Neural crest cell (in vitro differentiated cells): Measurements from ENCODE around the gene LETM1. TPM values are rescaled to one million over a fixed set of nuclear protein-coding genes. Genes with fewer than 3 reads are reported as not detected.

Source experiments
- DNase-seq: peaks from one replicate; pipeline ENCODE4 v3.0.0; 2021; ENCODE audit warnings: low read depth, mixed read lengths, low spot score
- H3K27ac Mint-ChIP-seq: one replicate; pipeline ENCODE4 v1.8.0; 2021; ENCODE audit warnings: mild to moderate bottlenecking, mixed read lengths; ENCODE audit not compliant: unreplicated experiment
- H3K27me3 Mint-ChIP-seq: 2 replicates; pipeline ENCODE4 v1.8.0; 2021; ENCODE audit warnings: low read depth, mild to moderate bottlenecking, mixed read lengths
- H3K36me3 Mint-ChIP-seq: 2 replicates; pipeline ENCODE4 v1.8.0; 2021; ENCODE audit warnings: low read depth, mild to moderate bottlenecking, mixed read lengths
- H3K4me1 Mint-ChIP-seq: 2 replicates; pipeline ENCODE4 v1.8.0; 2021; ENCODE audit warnings: mixed read lengths
- H3K4me3 Mint-ChIP-seq: one replicate; pipeline ENCODE4 v1.8.0; 2021; ENCODE audit warnings: mild to moderate bottlenecking, mixed read lengths
- H3K9me3 Mint-ChIP-seq: 2 replicates; pipeline ENCODE4 v1.8.0; 2021; ENCODE audit warnings: mixed read lengths
- total RNA-seq: library from RNA; stranded (reverse); gene quantifications from 2 replicates; pipeline ENCODE4 v1.2.1, GENCODE V29; 2021
- TF ChIP-seq, protein P1 (sequence below): fragments of 200-600 bp; sonication (generic); conservative IDR thresholded peaks from 2 replicates; pipeline ENCODE4 v1.5.0; 2021; ENCODE audit warnings: antibody characterized with exemption, mild to moderate bottlenecking

The LETM1 gene
- total RNA-seq, 1 donor from 2014 or later = 60.6 TPM

GRCh38 chr4:1770245-1770644, 85.7 kb downstream of the LETM1 start:
- Mint-ChIP-seq H3K27me3 (peaks cover 8% of the 10 kb centered on the region), H3K4me1 (peaks cover 7% of the 10 kb centered on the region), H3K9me3 (no peaks in the 10 kb centered on the region), H3K4me3 (no peak overlapping the region), H3K36me3 (no peaks in the 10 kb centered on the region), H3K27ac (no peak overlapping the region)
- TF ChIP-seq, protein P1, sequence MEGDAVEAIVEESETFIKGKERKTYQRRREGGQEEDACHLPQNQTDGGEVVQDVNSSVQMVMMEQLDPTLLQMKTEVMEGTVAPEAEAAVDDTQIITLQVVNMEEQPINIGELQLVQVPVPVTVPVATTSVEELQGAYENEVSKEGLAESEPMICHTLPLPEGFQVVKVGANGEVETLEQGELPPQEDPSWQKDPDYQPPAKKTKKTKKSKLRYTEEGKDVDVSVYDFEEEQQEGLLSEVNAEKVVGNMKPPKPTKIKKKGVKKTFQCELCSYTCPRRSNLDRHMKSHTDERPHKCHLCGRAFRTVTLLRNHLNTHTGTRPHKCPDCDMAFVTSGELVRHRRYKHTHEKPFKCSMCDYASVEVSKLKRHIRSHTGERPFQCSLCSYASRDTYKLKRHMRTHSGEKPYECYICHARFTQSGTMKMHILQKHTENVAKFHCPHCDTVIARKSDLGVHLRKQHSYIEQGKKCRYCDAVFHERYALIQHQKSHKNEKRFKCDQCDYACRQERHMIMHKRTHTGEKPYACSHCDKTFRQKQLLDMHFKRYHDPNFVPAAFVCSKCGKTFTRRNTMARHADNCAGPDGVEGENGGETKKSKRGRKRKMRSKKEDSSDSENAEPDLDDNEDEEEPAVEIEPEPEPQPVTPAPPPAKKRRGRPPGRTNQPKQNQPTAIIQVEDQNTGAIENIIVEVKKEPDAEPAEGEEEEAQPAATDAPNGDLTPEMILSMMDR = no peak
- DNase-seq = no peak

- H3K27me3 Mint-ChIP-seq = peaks cover 8% of the 10 kb centered on the region
- H3K36me3 Mint-ChIP-seq = no peaks in the 10 kb centered on the region
- no peak overlapping the region for H3K27ac Mint-ChIP-seq
- no peaks in the 10 kb centered on the region for H3K9me3 Mint-ChIP-seq
- H3K4me3 Mint-ChIP-seq = no peak overlapping the region
- H3K4me1 Mint-ChIP-seq = peaks cover 7% of the 10 kb centered on the region
- TF ChIP-seq, protein P1 = no peak
- DNase-seq = no peak
These were observed 86.3 kb downstream of the LETM1 start for GRCh38 chr4:1769692-1770091.

DNA sequence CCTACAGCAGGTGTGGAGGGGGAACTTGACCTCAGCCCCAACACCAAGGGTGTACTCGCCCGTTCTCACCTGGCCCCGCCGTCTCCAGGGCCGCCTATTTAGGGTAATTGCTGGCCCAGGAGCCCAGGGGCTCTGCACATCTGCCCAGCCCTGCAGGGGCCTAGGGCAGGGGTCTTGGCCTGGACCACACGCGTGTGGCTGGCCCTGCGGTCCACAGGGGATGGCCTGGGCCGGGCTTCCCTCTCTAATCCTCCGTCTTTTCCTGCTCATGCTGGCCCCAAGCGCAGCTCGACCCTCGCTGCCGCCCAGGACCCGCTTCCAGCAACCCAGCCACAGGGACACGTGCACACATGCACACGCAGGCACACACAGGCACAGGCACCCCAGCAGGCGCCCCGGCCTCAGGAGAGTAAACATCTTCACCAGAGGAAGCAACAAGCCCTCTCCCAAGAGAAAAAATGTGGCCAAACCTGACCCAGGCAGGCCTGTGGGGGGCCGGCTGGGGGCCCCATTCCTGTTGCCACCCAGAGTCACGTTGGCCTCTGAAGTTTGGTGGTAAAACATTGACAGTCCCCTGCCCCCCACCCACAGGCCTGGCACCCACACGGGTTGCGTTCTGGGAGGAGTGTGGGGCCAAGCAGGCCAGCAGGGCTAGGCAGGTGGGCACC, 87.5 kb downstream of the LETM1 start:
- Mint-ChIP-seq H3K4me1 (peaks cover 7% of the 10 kb centered on the region), H3K9me3 (no peaks in the 10 kb centered on the region), H3K27me3 (peaks cover 8% of the 10 kb centered on the region), H3K4me3 (peak overlapping the region; percentile 49), H3K36me3 (no peaks in the 10 kb centered on the region), H3K27ac (no peak overlapping the region)
- TF ChIP-seq, protein P1 = no peak
- no peak for DNase-seq

DNA sequence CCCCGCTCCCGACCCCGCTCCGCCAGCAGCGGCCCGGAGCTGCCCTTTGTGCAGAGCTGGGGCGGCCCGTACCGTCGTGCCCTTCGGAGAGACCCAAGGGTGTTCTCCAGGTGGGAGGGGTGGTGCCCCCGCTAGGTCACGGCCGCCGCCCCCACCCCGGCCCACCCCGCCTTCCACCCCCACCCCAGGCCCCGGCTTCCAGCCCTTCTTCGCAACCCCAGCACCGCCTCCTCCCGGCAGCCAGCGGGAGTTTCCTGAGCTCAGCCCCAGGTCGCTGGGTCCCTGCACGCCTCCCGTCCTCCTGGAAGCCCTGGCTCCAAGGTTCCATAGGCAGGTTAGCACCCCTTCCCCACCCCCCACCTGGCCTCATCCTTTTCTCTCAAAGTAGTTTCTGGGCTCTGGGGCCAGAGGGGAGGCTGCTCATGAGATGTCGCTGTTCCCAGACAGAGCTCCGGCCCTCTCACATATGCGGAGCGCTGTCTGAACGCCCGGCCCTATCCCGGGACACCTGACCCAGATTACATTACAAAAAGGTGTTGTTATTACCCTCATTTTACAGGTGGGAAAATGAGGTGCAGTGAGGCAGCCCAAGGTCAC, 88.1 kb downstream of the LETM1 start:
- H3K4me3 Mint-ChIP-seq = peak overlapping the region; percentile 49
- DNase-seq = peak; percentile 60
- H3K27me3 Mint-ChIP-seq = peaks cover 8% of the 10 kb centered on the region
- no peak overlapping the region for H3K27ac Mint-ChIP-seq
- no peaks in the 10 kb centered on the region for H3K9me3 Mint-ChIP-seq
- H3K36me3 Mint-ChIP-seq = no peaks in the 10 kb centered on the region
- H3K4me1 Mint-ChIP-seq = peaks cover 7% of the 10 kb centered on the region
- TF ChIP-seq, protein P1 = peak; percentile 61

GRCh38 chr4:1767061-1767769, 88.7 kb downstream of the LETM1 start:
- Mint-ChIP-seq H3K27me3 (peaks cover 8% of the 10 kb centered on the region), H3K36me3 (no peaks in the 10 kb centered on the region), H3K4me1 (peaks cover 7% of the 10 kb centered on the region), H3K4me3 (no peak overlapping the region), H3K27ac (no peak overlapping the region), H3K9me3 (no peaks in the 10 kb centered on the region)
- DNase-seq = peak; percentile 51
- TF ChIP-seq, protein P1 = no peak
